ENCODE measurements around the gene AOPEP. TPM values are rescaled to one million over a fixed set of nuclear protein-coding genes. Genes with fewer than 3 reads are reported as not detected.

The AOPEP gene
- polyA plus RNA-seq, 2 of the 4 experiments (the other 2 are of a cell fraction), result 226 to 266 TPM

DNA sequence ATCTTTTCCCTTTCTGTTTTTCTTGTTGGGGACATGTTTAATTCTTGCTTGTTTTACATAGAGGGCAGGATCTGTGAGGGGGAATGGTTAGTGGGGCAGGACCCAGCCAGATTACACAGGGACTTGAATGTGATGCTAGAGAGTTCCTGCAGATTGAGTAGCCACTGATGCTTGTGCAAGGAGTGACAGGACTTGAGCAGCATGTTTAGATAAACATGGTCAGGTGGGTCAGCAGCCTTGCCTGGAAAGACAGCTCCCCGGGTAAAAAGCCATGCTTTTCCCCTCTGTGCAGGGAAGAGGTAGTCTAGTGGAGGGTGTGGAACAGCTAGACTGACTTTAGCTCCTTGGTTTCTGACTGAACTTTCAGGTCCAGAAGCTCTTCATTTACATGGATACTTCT is 261.2 kb downstream of the AOPEP start:
- H3K4me1 ChIP-seq, result peaks cover 26% of the 10 kb centered on the region
- FAIRE-seq (no peak), DNase-seq (ENCODE audit: low read depth in 1 of 2, low spot score in 1 of 2) (no peak), ATAC-seq (no peak)
- H3K27ac ChIP-seq, result peak overlapping the region in 1 of 2 experiments; percentile 32; a peak in 1 of 6 replicates
- TF ChIP-seq HDAC2 (IDR thresholded peaks at IDR 0.05) (no peak), ZSCAN20 (CRISPR knock-in tag; IDR thresholded peaks at IDR 0.05) (no peak), CHD2 (IDR thresholded peaks at IDR 0.05; ENCODE audit: low read length, partially characterized antibody) (no peak), ESRRA (IDR thresholded peaks at IDR 0.05; ENCODE audit: borderline replicate concordance, low read length) (no peak), GATA3 (IDR thresholded peaks at IDR 0.05; ENCODE audit: borderline replicate concordance) (no peak), TP53 (CRISPR knock-in tag; IDR thresholded peaks at IDR 0.05) (no peak), KDM5A (IDR thresholded peaks at IDR 0.05) (no peak), RFX5 (IDR thresholded peaks at IDR 0.05) (no peak), TFCP2L1 (CRISPR knock-in tag; IDR thresholded peaks at IDR 0.05) (no peak), MYC (IDR thresholded peaks at IDR 0.05; ENCODE audit: borderline replicate concordance, low read length) (no peak), CBX2 (IDR thresholded peaks at IDR 0.05; ENCODE audit: borderline replicate concordance, low read depth) (no peak), POLR2AphosphoS2 (conservative IDR thresholded peaks at IDR 0.05; ENCODE audit: low read length) (no peak), FOSB (CRISPR knock-in tag; IDR thresholded peaks at IDR 0.05) (no peak), HEYL (CRISPR knock-in tag; IDR thresholded peaks at IDR 0.05) (no peak), HOXA7 (CRISPR knock-in tag; IDR thresholded peaks at IDR 0.05) (no peak), CEBPB (IDR thresholded peaks at IDR 0.05) (no peak), ZFP36 (IDR thresholded peaks at IDR 0.05; ENCODE audit: borderline replicate concordance, partially characterized antibody) (no peak), RARB (CRISPR knock-in tag; IDR thresholded peaks at IDR 0.05) (no peak), SREBF2 (IDR thresholded peaks at IDR 0.05) (no peak)
- no peak overlapping the region for H3K4me2 ChIP-seq
- WGBS (ENCODE audit: missing lambda C conversion rate), result 25% methylated on average over 1 of the region's 1 CpG
- ChIA-PET POLR2A (interaction anchor here (0.5 kb wide), 1 partner anchor 56 kb away, joined by 3 read pairs; no protein-coding TSS in a partner anchor), CTCF (interaction anchor here (0.6 to 1.6 kb wide), 2 partner anchors 13 to 17 kb away, joined by 3 to 5 read pairs; no protein-coding TSS in a partner anchor)
- H3K9me3 ChIP-seq, result peaks cover 10% of the 10 kb centered on the region; the same call in 2 of the 3 replicates
- no peak overlapping the region for H3K4me3 ChIP-seq

DNA sequence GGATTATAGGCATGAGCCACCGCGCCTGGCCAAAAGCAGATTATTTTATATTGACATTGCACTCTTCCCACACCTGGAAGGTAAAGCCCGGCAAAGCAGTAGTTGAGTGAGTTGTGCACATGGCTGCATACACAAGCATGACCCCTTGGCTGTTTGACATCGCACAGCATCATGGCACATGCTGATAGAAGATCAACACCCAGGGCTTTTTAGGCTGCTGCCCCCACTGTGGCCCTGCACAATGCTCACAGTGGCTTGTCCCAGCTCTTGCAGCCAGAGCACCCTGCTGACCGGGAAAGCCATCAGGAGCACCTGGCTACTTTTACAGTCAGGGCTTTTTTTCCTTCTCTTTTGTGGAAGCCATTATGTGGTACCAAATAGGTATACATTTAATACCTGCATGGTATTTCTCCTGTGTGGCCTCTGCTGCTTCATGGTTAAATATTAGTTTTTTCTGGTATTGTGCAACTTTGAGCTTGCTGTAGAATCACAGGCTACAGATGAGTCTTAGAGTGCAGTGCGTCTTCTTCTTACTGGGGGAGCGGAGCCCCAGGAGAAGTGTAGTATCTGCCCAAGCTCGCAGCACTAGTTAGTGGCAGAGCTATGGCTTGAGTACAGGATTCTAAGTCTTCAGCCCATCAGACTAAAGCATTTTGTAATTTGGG is 264.5 kb downstream of the AOPEP start:
- Histone ChIP-seq H3K9me3 (peaks cover 10% of the 10 kb centered on the region; the same call in 2 of the 3 replicates), H3K27ac (peak overlapping the region; percentile 89 to 94), H3K4me1 (peaks cover 56% of the 10 kb centered on the region), H3K4me2 (peak overlapping the region; percentile 91), H3K4me3 (no peak overlapping the region)
- FAIRE-seq (no peak), DNase-seq (ENCODE audit: low read depth in 1 of 2, low spot score in 1 of 2) (peak in 1 of 2 experiments; percentile 45), ATAC-seq (peak; percentile 49 to 51; a peak in 5 of 6 replicates)
- TF ChIP-seq JUNB (IDR thresholded peaks at IDR 0.05) (no peak), MAX (IDR thresholded peaks at IDR 0.05) (peak; percentile 54; the same call in 1 of the 2 replicates), CEBPB (IDR thresholded peaks at IDR 0.05) (peak; percentile 86 to 96; a peak in 3 of 4 replicates), HES2 (IDR thresholded peaks at IDR 0.05) (0 out of 2 replicates have a peak, but pooled peaks have one; percentile 17), ATOH8 (CRISPR knock-in tag; IDR thresholded peaks at IDR 0.05; ENCODE audit: low read depth) (no peak), ZSCAN20 (CRISPR knock-in tag; IDR thresholded peaks at IDR 0.05) (no peak), CTCF (IDR thresholded peaks at IDR 0.05) (no peak), HOXA7 (CRISPR knock-in tag; IDR thresholded peaks at IDR 0.05) (no peak)
- POLR2A ChIA-PET, result interaction anchor here (0.9 kb wide), 1 partner anchor 71 kb away, joined by 4 read pairs; no protein-coding TSS in a partner anchor
- CTCF ChIA-PET, result interaction anchor here (0.8 to 3.0 kb wide), 6 partner anchors 16 to 208 kb away, joined by 3 to 8 read pairs (median 4); no protein-coding TSS in a partner anchor
- 55% methylated on average over 8 of the region's 8 CpGs for WGBS (ENCODE audit: missing lambda C conversion rate)
